Stimulated activated CD4-positive, alpha-beta T cell treated with anti-CD3 and anti-CD28 coated beads, TNF-alpha, amount 100 ng/mL, for 4 hours (primary cell): ENCODE results near the gene RUFY3.
"Not testable (repeated sequence)": the region's sequence is repeated elsewhere in the genome, so short reads cannot be mapped to it uniquely, and the experiment has no call there.

ENCODE experiments used
- DNase-seq, 3 experiments: peaks; one replicate each; pipeline ENCODE4 v3.0.0-alpha.2; 2020; ENCODE audit warnings: low read depth in 3 of 3

The RUFY3 gene

DNA sequence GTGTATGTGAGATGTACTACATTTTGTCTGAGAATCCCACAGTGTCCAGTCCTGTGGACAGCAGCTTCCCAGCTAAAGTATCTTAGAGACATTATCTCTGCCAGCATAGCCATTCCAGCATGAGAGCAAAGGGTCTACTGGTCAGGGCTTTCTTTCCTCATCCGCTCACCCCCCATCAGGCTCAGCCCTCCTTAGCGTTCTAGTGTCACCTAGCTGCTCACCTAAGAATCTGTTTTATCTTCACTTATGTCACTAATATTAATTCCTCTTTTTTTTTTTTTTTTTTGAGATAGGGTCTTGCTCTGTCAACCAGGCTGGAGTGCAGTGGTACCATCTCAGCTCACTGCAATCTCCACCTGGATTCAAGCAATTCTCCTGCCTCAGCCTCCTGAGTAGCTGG, 15.6 kb downstream of the RUFY3 start:
- no peak for DNase-seq

DNA sequence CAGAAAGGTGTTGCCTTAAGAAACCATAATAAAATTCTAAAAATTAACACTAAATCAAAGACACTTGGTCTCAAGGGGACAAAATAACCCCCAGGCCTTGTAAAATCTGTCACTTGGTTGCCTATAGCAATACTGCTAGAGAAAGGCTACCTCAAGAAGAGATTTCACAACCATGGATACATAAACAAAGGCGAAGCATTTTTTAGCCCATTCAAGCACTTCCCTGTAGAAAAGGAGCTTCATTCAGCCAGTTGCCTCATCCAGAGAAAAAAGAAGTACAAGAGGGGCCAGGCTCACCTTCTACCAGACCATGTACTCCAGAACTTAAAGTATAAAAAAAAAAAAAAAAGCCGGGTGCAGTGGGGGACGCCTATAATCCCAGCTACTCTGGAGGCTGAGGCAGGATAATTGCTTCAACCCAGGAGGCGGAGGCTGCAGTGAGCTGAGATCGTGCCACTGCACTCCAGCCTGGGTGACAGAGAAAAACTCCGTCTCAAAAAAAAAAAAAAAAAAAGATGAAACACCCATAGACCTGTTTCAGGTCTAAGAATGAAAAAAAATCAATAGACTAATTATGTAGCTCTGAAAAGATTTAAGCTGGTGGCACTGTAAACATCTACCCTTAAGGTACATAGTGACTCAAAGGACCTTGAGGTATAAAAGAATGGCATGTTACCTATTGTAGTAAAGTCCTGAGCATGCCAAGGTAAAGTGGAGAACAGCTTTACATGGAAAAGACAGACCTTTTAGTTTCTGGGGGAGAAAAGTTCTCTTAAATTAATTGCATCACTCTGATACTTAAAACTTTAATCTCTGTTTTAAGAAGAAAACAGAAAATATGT, 18.0 kb downstream of the RUFY3 start:
- DNase-seq, result no peak

DNA sequence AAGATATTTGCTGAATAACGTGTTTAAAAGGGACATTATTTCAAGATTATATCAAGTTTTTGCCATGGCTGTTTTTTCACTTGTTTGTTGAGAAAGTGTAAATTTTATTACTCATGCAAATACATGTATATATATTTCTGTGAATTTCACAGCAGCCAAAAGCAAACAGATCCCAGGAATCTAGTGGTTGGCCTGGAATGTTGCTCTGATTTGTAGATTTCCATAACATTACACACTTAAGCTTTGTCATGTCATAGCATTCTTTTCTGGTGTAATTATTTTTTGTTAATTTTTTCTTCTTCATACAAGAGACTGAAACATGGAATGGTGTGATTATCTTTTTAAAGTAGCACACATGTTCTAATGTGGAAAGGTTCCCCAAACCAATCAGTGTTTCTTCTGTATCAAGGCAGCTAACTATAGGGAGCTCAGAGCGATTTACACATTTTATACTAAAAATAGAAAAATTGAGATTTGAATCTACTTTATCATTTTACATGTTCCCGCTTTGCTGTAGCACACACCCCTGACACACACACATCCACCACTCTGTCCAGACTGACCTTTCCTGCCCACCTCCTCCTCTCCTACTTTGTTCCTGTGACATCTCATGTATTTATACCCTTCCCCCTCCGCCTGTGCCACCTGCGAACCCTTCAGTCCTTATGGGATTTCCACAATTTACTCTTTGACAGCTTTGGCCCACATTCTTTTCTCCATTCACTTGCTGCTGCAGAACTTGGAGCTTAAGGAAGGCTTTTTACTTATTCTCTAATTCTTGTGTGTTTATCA, 20.3 kb downstream of the RUFY3 start:
- DNase-seq, result no peak

DNA sequence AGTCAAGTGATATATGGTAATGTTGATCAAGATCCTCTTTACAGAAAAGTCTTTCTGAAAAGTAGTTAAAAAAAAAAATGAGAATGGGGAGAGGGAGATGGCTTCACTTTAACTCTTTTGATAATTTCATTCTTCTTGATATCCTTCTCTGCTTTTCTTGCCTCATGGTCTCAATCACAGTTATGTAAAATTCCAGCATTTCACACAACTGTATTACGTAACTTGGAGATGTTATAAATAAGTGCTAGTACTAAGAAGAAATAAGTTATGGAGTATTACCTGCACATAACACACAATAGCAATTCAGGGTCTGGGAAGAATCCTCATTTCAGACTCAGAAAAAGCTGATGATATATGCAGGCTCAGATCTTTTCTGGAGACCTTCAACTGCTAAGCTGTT, 22.0 kb downstream of the RUFY3 start:
- DNase-seq, result no peak

DNA sequence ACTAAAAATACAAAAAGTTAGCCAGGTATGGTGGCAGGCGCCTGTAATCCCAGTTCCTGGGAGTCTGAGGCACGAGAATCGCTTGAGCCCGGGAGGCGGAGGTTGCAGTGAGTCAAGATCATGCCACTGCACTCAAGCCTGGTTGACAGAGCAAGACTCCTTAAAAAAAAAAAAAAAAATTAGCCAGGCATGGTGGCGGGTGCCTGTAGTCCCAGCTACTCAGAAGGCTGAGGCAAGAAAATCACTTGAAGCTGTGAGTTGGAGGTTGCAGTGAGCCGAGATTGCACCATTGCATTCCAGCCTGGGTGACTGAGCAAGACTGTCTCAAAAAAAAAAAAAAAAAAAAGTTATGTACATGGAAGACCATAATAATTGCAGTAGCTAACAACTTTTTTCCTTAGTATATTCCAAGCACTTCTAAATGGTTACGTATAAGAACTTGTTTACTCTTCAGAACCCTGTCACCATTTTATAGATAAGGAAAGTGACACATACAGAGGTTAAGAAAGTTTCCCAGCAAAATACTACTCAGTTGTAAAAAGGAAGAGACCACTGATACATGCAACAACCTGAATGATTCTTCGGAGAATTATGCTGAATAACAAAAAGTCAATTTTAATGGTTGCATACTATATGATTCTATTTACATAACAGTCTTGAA, 24.5 kb downstream of the RUFY3 start:
- no peak for DNase-seq

DNA sequence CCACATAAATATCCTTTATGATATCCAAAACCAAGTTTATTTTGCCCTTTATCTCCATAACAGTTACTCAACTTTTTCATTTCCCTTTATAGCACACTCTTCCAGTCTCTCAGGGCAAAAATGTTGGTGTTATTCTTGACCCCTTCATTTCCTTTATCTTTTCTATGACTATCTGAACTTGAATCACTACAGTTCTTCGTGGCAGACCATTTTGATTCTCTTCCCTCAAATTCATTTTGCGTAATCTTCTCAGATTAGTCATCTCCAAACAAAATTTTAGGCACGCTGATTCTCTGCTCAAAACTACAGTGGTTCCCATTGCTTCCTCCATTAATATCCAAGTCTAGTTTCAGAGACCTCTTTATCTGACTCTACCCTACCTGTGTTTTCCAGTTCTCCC, 26.1 kb downstream of the RUFY3 start:
- no peak for DNase-seq

DNA sequence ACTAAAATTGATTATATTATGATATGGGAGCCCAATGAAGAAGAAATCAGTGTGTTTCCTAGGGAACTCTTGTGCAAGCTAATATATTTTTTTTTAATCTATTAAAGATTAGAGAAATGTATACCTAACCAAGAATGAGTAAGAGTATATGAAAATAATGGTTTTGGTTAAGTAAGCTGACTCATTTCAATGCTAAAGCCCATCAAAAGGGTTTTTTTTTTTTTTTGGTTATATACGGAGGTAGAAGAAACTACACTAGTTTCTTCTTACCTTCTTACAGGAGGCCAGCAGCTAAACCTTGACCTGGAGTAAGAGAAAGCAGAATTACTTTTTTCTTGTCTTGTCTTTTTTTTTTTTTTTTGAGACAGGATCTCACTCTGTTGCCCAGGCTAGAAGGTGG, 27.5 kb downstream of the RUFY3 start:
- DNase-seq, result no peak

DNA sequence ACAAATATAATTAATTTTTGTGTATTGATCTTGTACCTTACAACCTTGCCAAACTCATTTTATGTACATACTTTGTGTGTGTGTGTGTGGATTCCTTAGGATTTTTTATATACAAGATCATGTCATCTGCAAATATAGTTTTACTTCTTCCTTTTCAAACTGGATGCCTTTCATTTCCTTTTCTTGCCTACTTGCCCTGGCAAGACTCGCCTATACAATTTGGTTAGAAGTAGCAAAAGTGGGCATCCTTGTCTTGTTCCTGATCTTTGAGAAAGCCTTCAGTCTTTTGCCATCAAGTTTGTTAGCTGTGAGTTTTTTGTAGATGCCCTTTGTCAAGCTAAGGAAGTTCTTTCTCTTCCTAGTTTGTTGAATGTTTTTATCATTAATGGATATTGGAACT, 30.5 kb downstream of the RUFY3 start:
- DNase-seq, result no peak

DNA sequence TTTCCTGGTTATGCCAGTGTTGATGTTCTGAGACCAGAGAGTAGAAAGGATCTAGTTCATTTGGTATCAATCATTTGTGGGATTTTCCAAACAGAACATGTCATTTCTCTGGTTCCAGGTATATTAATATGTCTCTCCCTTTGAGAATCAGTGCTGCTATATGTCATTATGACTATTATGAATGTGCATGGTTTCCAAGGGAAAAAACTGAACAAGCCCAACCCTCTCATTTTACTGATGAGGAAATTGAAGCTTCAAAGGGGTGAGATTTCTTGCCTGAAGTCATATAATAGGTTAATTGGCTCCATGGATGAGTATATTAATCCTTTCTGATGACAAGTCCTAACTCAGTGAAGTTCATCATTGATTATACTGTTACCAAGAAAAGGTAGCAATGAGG, 31.9 kb downstream of the RUFY3 start:
- no peak for DNase-seq

DNA sequence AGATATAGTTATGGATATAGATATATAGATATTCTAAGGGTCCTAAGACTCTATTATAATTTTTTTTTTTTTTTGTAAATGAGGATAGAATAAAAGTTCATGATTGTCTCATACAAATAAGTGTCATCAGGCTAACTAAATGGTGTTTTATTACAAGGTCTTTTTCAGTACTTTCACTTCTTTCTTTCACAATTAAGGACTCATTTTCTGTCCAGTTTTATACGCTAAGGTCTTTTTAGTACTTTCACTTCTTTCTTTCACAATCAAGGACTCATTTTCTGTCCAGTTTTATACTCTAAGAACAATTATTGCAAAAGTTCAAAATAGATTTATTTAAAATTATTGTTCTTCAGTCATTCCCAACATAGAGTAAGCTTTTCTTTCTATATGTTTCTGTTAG, 32.7 kb downstream of the RUFY3 start:
- no peak for DNase-seq

DNA sequence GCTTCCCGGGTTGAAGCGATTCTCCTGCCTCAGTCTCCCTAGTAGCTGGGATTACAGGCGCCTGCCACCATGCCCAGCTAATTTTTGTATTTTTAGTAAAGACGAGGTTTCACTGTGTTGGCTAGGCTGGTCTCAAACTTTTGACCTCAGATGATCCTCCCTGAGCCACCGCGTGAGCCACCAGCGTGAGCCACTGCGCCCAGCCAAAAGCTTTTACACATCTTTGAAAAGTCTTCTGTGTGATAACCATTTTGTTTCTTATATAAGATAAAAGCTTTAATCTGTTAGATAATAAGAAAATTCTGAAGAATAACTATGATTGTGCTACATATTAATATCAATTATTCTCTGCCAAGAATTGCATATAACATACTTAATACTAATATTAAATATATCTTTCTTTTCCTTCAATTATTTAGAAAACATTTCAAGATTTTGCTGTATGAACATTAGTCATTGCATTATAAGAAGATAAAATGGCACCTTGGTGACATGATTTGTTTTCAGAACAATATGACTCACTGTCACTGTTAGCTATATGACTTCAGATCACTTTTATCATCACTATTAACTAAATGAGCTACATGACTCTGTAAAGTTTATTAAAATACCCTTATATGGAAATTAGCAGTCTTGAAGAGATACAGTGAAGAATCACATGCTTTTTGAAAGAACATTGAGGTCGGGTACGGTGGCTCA, 33.4 kb downstream of the RUFY3 start:
- DNase-seq, result no peak

DNA sequence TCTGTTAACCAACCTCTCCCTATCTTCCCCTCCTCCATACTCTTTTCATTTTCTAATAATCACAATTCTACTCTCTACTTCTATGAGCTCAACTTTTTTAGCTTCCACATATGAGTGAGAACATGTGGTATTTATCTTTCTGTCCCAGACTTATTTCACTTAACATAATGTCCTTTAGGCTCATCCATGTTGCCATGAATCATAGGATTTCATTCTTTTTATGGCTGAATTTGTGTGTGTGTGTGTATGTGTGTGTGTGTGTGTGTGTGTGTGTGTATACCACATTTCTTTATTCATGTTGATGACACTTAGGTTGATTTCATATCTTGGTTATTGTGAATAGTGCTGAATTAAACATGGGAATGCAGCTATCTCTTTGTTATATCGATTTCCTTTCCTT, 37.4 kb downstream of the RUFY3 start:
- no peak for DNase-seq

DNA sequence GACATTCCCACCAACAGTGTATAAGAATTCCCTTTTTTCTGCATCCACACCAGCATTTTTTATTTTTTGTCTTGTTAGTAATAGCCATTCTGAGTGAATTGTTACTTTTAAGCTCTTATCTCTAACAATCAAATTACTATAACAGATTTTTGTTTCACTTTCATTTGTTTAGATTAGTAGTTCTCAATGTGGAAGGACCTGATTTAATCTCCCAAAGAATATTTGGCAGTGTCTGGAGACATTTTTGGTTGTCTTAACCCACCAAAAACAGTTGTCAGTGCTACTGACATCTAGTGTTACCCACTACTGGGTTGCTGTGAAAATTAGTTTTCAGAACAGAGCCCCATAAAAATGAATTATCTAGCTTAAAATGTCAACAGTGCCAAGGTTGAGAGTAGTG, 37.9 kb downstream of the RUFY3 start:
- DNase-seq, result no peak

DNA sequence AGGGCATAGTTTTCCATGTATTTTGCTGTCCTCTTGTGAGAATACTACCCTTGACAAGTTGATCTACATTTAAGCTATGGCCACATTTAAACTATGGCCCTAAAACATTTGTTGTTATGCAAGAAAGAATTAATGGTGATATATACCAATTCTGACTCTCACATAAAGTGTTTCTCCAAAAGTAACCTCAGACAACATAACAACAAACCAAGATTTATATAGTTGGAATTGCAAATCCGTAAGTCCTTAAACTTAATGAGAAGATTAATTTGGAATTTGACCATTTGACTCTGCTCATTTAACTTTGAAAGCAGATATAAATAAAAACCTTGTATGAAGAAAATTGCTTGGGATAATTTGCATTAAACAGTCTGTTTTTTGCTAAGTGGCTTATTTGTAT, 38.9 kb downstream of the RUFY3 start:
- DNase-seq, result no peak

DNA sequence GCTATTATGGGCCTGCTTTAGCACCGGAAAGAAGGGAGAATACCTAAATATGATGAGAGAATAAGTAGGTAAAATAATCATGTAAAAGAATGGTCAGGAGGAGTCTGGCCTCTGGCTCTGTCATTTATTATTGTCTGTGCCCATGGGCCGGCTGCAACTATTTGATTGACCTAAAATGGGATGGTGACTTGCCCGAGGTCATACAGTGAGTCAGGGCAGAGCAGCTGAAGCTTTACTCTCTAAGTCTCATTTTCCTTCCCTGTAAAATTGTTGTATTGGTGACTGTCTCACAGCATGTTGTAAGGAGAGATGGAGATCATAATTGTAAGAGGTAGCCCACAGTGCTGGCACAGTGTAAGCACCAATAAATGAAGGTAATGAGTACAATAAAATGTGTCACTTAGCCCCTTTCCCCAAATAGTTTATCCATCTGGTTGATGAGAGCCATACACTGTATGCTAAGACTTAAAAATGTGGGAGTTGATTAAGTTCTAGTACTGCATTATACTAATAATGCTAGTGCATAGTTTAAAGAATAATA, 39.6 kb downstream of the RUFY3 start:
- no peak for DNase-seq

DNA sequence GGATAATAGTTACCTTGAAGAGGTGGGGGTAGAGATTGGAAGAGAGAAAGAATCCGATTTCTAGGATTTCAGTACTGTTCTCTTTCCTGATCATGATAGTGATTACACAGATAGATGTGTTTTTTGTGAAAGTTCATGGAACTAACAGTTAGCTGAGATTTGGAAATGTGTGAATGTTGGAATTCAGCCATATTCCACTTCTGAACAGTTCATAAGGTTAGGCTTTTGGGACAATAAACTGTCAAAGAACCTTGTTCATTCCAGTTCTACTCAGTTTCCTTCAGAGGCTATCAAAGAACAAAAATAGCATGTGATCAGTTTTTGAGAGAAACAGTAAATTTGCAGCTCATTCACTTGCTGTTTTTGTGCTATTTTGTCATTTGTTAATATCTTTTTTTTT, 43.6 kb downstream of the RUFY3 start:
- no peak for DNase-seq

DNA sequence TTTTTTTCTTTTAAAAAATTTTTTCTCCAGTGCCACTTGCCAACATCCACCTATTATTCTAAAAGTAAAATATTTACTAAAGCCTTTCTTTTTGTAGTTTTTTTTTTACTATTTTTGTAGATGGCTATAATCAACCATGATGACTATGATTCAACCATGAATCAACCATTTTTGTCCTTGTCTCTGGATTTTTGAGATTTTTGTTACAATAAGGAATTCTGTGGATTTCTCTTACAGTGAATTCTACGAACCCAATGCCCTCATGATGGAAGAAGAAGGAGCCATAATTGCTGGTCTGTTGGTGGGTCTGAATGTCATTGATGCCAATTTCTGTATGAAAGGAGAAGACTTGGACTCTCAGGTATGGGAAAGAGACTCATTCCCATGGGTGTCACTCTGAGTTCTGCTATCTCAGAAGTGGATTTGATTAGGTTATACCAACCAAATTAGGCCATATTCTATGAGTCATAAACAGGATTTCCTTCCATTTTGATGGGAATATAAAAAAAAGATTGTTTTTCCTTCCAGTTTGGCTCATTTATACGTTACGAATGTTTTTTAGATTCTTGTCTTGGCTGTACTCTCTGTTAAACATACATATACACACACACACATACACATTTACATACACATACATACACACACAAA, 46.7 kb downstream of the RUFY3 start:
- DNase-seq, result no peak

DNA sequence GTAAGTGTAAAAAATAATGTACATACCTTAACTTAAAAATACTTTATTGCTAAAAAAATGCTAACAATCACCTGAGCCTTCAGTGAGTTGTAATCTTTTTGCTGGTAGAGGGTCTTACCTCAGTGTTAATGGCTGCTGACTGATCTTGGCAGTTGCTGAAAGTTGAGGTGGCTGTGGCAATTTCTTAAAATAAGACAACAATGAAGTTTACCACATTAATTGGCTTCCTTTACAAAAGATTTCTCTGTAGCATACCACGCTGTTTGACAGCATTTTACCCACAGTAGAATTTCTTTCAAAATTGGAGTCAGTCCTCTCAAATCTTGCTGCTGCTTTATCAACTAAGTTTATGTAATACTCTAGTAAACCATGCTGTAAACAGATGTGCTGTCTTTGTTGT, 47.6 kb downstream of the RUFY3 start:
- not testable (repeated sequence) for DNase-seq

DNA sequence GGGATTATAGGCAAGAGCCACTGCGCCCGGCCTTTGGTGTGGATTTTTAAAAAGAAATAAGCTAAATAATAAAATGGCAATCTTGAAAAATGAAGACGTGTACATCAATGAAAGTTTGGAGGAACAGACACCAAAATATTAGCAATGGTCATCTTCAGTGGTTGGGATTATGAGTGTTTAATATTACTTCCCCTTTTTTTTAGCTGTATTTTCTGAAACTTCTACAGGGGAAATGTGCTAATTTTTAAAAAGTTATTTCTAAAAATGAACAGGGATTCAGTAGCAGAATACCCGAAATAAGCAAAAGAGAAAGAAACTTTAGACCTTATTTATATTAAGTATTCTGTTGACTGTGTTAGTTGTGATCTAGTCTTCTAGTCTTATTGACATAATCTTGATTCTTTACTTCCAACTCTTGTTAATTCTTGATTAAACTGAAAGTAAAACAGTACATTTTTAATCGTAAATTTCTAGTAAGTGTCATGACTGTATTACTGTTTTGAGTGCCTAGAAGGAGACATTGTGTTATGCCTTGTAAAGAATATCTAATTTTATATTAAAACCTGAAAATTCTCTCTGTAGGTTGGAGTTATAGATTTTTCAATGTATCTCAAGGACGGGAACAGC, 51.3 kb downstream of the RUFY3 start:
- no peak for DNase-seq

DNA sequence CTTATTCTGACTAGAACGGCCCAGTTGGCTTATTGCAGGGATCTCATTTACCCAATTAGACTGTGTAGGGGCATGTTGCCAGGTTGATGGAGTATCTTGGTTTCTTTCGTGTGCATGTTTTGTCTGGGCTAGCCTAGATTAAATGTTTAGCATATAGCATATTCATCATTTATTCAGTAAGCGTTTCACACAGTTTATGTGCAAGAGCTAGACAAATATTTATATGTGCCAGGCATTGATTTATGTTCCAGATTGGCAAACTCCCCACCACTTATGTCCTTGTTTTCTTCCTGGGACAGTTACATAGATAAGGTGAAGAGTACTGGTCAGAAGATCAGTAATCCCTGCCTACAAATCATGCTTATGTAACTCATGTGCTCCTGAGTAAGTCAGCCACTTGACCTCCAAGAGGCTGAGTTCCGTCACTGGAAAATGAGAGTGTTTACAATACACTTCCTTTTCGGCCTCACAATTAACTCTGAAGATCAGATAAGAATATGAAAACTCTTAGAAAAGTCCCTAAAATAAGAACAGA, 57.2 kb downstream of the RUFY3 start:
- no peak for DNase-seq

DNA sequence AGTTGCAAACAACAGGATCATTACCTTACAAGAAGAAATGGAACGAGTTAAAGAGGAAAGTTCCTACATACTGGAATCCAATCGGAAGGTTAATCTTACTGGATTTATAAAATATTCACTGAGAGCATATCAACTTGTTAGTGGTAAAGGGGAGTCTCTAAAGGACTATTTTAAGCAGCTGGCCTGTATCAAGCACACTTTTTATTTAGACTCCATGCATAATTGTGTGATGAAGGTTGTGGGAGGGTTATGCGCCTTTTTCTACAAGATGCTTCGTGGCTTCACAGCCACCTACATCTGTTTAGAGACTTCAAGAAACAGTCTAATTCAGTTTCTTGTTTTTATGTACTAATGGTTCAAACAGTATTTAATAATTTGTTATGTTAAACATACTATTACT, 61.3 kb downstream of the RUFY3 start:
- no peak for DNase-seq
